Prostate gland (tissue), 2 donors: ENCODE data around the gene ARHGAP21.

Experiments used
- CTCF ChIP-seq, 4 experiments: fragments of 200-600 bp in 2 of 4; fragments of 450-650 bp in 2 of 4; sonication (generic) in 2 of 4; IDR thresholded peaks; 1 replicate in 3 of 4; 2 replicates in 1 of 4; pipeline ENCODE4 v1.5.1; 2016 to 2019; ENCODE audit warnings: antibody characterized with exemption in 4 of 4, mild to moderate bottlenecking in 2 of 4, moderate library complexity in 2 of 4
- POLR2A ChIP-seq: fragments of 450-650 bp; IDR thresholded peaks from one replicate; pipeline ENCODE4 v1.6.1; 2016; ENCODE audit warnings: antibody characterized with exemption, mild to moderate bottlenecking
- POLR2AphosphoS5 ChIP-seq: sonication (generic); formaldehyde crosslinking; IDR thresholded peaks from one replicate; pipeline ENCODE4 v1.6.1; 2017; ENCODE audit warnings: antibody characterized with exemption

GRCh38 chr10:24751716-24752115, 28.0 kb upstream of the ARHGAP21 start:
- no peak for TF ChIP-seq POLR2A
- TF ChIP-seq CTCF (IDR thresholded peaks at IDR 0.05), result no peak
- no peak for TF ChIP-seq POLR2AphosphoS5
